ENCODE measurements around the gene SIDT1.

Gene SIDT1

DNA sequence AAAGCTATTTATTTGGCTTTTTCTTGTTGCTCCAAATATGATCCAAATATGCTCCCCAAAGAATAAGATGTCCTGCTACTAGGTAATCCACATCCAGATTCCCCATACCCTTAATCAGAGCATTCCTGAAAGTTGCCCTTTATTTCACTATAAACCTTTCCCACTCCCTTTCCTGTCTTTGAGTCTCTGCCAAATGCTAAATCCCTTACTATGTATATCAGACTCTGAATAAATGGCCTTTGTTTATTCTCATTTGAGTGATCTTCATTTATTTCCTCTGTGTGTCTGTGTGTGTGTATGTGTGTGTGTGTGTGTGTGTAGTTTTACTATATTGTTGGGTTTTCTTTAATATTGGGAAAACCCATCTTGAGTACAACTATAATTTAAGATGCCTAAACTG lies 10.4 kb upstream of the SIDT1 start:
- Histone ChIP-seq H3K9me3 (ENCODE audit: control insufficient read depth, low read length) (no peaks in the 10 kb centered on the region), H3K27me3 (ENCODE audit: control insufficient read depth, insufficient read depth, low read length) (no peaks in the 10 kb centered on the region), H3K9ac (ENCODE audit: low read length) (no peak overlapping the region), H3K36me3 (ENCODE audit: control insufficient read depth, insufficient read depth, low read length) (no peaks in the 10 kb centered on the region), H3K4me1 (ENCODE audit: control insufficient read depth, insufficient read depth, low read length) (no peaks in the 10 kb centered on the region), H3K4me3 (ENCODE audit: low read length) (no peak overlapping the region)

DNA sequence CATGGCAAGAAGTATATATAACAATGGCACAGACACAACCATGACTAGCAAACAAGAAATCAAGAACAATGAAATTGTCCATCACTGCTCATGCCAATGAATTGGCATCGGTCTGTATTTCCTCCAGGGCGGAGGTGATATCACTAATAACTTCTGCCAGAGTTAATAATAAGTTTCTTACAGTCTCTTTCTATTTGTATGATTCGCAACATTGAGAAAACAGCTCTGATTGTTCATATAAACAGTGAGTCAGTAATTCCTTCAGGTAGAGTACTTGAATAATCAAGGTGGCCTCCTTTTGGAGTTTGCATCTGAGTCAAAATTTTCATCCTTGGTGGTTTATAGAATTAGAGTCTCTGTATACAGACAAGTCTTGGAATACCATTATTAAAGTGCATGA lies 9.1 kb upstream of the SIDT1 start:
- Histone ChIP-seq H3K27me3 (ENCODE audit: control insufficient read depth, insufficient read depth, low read length) (no peaks in the 10 kb centered on the region), H3K36me3 (ENCODE audit: control insufficient read depth, insufficient read depth, low read length) (no peaks in the 10 kb centered on the region), H3K4me1 (ENCODE audit: control insufficient read depth, insufficient read depth, low read length) (no peaks in the 10 kb centered on the region), H3K4me3 (ENCODE audit: low read length) (no peak overlapping the region), H3K9me3 (ENCODE audit: control insufficient read depth, low read length) (no peaks in the 10 kb centered on the region), H3K9ac (ENCODE audit: low read length) (no peak overlapping the region)

DNA sequence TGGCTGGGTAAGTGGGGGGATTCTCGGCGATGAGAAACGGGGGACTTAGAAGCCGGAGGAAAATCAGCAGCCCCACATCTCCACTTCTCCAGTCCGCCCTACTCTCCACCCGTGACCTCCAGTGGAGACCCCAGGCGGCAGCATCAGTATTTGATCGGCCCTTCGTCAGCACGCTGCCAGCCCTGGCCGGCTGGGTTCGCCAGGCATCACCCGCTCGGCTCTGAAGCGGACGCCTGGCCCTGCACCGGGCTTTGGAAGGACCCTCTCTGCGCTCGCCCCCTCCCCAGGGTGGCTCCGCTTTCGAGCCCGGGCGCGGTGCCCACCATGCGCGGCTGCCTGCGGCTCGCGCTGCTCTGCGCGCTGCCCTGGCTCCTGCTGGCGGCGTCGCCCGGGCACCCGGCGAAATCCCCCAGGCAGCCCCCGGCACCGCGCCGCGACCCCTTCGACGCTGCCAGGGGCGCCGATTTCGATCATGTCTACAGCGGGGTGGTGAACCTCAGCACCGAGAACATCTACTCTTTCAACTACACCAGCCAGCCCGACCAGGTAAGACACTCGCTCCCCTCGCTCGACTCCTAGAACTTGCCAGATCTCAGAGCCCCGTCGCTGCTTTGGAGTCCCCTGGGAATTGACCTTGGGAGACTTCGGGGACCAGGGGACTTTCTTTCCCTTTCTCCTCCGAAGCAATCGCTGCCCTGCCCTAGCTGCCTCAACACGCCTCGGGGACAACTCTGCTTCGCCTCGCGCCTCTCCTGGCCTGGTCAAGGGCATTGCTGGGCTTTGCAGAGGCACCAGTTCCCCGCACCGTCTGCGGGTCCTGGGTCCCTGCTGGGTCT lies 561 bp downstream of the SIDT1 start:
- H3K4me1 ChIP-seq (ENCODE audit: control insufficient read depth, insufficient read depth, low read length): peaks cover 26% of the 10 kb centered on the region
- H3K27me3 ChIP-seq (ENCODE audit: control insufficient read depth, insufficient read depth, low read length): no peaks in the 10 kb centered on the region
- no peaks in the 10 kb centered on the region for H3K36me3 ChIP-seq (ENCODE audit: control insufficient read depth, insufficient read depth, low read length)
- peak overlapping the region; percentile 71 for H3K4me3 ChIP-seq (ENCODE audit: low read length)
- H3K9me3 ChIP-seq (ENCODE audit: control insufficient read depth, low read length): no peaks in the 10 kb centered on the region
- peak overlapping the region; percentile 90 for H3K9ac ChIP-seq (ENCODE audit: low read length)

DNA sequence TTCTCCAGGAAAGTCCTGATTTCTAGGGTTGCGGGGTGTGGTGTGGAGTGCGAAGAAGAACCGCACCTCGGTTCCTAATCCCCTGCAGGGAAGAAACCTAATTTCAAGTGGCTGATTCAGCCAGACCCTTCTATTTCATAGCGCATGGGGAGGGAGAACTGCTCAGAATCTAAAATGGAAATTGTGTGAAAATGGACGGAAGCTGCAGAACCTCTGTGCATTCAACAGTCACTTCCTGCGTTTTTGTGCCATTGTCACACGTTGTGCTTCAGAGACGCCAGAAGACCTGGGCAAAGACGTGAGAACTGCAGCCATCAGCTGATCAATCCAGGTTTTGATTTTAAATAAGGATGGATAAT lies 1.2 kb downstream of the SIDT1 start:
- peak overlapping the region; percentile 71 for H3K4me3 ChIP-seq (ENCODE audit: low read length)
- no peaks in the 10 kb centered on the region for H3K36me3 ChIP-seq (ENCODE audit: control insufficient read depth, insufficient read depth, low read length)
- peaks cover 26% of the 10 kb centered on the region for H3K4me1 ChIP-seq (ENCODE audit: control insufficient read depth, insufficient read depth, low read length)
- H3K9me3 ChIP-seq (ENCODE audit: control insufficient read depth, low read length): no peaks in the 10 kb centered on the region
- H3K9ac ChIP-seq (ENCODE audit: low read length): peak overlapping the region; percentile 90
- no peaks in the 10 kb centered on the region for H3K27me3 ChIP-seq (ENCODE audit: control insufficient read depth, insufficient read depth, low read length)

DNA sequence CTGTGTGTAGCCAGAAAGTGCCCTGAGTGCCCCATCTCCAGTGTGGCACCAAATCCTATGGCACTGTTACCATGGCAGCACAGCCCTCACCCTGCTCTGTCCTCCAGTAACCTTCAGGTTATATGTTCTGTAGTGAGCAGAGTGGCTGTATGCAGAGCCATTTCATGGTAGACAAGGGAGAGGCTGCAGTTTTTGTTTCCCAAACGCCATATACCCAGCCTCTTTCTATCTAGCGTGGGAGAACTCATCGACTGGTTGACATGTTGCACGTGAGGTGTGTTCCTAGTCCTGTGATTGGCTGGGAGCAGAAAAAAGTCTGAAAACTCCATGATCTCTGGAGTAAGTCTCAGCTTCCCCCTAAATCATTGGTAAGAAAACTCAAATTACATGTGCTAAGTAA lies 2.0 kb downstream of the SIDT1 start:
- Histone ChIP-seq H3K27me3 (ENCODE audit: control insufficient read depth, insufficient read depth, low read length) (no peaks in the 10 kb centered on the region), H3K36me3 (ENCODE audit: control insufficient read depth, insufficient read depth, low read length) (no peaks in the 10 kb centered on the region), H3K9me3 (ENCODE audit: control insufficient read depth, low read length) (no peaks in the 10 kb centered on the region), H3K4me1 (ENCODE audit: control insufficient read depth, insufficient read depth, low read length) (peaks cover 26% of the 10 kb centered on the region), H3K9ac (ENCODE audit: low read length) (no peak overlapping the region), H3K4me3 (ENCODE audit: low read length) (no peak overlapping the region)

DNA sequence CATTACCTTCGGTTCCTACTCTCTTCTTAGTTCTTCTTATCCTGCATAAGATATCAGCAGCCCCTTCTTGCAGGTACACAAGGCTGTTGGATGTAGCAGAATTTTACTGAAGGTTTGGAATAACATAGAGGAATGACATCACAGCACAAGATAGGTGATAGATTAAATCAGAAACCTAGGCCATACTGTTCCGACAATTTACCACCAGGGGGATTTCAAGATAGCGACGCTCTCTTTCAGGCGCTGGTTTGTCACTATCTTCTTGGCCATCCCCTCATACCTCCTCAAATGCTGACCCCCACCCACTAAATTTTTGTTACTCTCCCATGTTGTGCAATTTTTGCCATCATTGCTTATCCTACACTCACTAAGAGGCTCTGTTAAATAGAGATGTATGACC lies 3.5 kb downstream of the SIDT1 start:
- H3K9ac ChIP-seq (ENCODE audit: low read length): no peak overlapping the region
- no peaks in the 10 kb centered on the region for H3K9me3 ChIP-seq (ENCODE audit: control insufficient read depth, low read length)
- no peak overlapping the region for H3K4me3 ChIP-seq (ENCODE audit: low read length)
- H3K4me1 ChIP-seq (ENCODE audit: control insufficient read depth, insufficient read depth, low read length): peaks cover 26% of the 10 kb centered on the region
- no peaks in the 10 kb centered on the region for H3K36me3 ChIP-seq (ENCODE audit: control insufficient read depth, insufficient read depth, low read length)
- no peaks in the 10 kb centered on the region for H3K27me3 ChIP-seq (ENCODE audit: control insufficient read depth, insufficient read depth, low read length)

DNA sequence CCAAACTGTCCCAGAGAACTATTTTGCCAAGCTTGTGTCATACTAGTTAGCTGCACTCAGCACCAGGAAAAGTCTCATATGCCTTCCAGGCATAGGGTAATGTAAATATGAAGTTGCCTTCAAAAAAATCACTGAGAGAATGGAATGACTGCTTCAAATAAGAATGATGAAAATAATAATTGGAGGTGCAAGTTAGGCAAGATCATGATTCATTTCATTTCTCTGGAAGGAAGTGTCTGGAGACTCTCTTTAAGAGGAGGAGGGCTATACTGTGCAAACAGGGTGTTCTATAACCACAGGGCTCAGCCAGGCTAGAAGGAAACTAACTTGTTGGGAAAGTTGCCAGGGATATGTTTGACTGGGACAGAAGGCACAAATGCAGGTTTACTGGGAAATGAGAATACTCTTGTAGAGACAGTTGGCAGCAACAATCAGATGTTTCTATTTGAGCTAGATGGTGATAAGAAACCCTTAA lies 4.3 kb downstream of the SIDT1 start:
- Histone ChIP-seq H3K9me3 (ENCODE audit: control insufficient read depth, low read length) (no peaks in the 10 kb centered on the region), H3K36me3 (ENCODE audit: control insufficient read depth, insufficient read depth, low read length) (no peaks in the 10 kb centered on the region), H3K4me1 (ENCODE audit: control insufficient read depth, insufficient read depth, low read length) (peaks cover 26% of the 10 kb centered on the region), H3K4me3 (ENCODE audit: low read length) (no peak overlapping the region), H3K9ac (ENCODE audit: low read length) (no peak overlapping the region), H3K27me3 (ENCODE audit: control insufficient read depth, insufficient read depth, low read length) (no peaks in the 10 kb centered on the region)

DNA sequence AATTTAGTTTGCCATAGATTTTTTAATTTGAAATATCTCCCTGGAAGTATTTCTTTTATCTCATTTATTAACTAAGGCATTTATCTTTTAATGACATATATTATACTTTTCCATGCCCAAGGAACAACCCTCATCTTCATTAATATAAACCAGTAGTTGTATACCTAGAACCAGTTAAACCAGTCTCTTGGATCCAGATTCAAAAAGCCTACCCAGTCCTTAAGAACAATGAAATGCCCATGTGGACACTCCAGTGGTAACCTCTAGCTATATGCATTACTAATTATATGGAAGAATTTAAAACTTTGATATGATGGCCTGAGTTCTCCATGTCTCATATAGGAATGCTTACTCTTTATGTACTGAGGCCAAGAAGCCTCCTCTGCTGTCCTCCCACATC lies 4.8 kb downstream of the SIDT1 start:
- Histone ChIP-seq H3K9me3 (ENCODE audit: control insufficient read depth, low read length) (no peaks in the 10 kb centered on the region), H3K36me3 (ENCODE audit: control insufficient read depth, insufficient read depth, low read length) (no peaks in the 10 kb centered on the region), H3K9ac (ENCODE audit: low read length) (no peak overlapping the region), H3K27me3 (ENCODE audit: control insufficient read depth, insufficient read depth, low read length) (no peaks in the 10 kb centered on the region), H3K4me1 (ENCODE audit: control insufficient read depth, insufficient read depth, low read length) (peaks cover 26% of the 10 kb centered on the region), H3K4me3 (ENCODE audit: low read length) (no peak overlapping the region)

DNA sequence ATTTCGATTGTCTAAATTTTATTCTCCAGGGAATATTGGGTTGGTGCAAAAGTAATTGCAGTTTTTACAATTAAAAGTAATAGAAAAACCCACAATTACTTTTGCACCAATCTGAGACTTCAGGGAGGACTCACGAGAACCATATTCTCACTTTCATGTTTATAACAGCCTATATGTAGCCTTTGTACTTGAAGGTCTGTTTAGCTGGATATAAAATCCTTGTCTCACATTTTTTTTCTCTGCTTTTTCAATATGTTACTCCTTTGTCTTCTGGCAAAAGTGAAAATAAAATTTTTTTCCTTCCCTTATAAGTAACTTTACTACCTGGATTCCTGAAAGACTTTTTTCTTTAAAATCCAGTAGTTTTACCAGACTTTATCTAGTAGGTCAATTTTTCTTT lies 9.2 kb downstream of the SIDT1 start:
- no peaks in the 10 kb centered on the region for H3K9me3 ChIP-seq (ENCODE audit: control insufficient read depth, low read length)
- H3K9ac ChIP-seq (ENCODE audit: low read length): no peak overlapping the region
- no peak overlapping the region for H3K4me3 ChIP-seq (ENCODE audit: low read length)
- H3K4me1 ChIP-seq (ENCODE audit: control insufficient read depth, insufficient read depth, low read length): peaks cover 13% of the 10 kb centered on the region
- no peaks in the 10 kb centered on the region for H3K27me3 ChIP-seq (ENCODE audit: control insufficient read depth, insufficient read depth, low read length)
- H3K36me3 ChIP-seq (ENCODE audit: control insufficient read depth, insufficient read depth, low read length): no peaks in the 10 kb centered on the region

DNA sequence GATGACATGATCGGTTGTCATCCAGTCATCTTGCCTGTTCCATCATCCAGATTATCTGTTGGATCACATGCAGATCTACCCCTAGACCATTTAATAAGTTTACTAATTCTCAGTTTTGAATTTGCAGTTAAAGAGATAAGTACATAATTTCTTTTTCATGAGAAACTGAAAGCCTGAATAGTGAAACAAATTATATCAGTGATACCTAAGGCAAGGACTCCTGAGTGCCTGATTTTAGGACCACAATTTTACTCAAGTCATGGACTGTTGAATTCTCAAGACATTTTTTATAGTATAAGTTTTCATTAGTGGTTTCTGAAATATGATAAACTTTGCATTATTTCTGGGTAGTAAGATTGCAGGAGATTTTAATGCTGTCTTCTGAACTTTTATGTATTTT lies 13.2 kb downstream of the SIDT1 start:
- Histone ChIP-seq H3K27me3 (ENCODE audit: control insufficient read depth, insufficient read depth, low read length) (no peaks in the 10 kb centered on the region), H3K9ac (ENCODE audit: low read length) (no peak overlapping the region), H3K4me1 (ENCODE audit: control insufficient read depth, insufficient read depth, low read length) (peaks cover 9% of the 10 kb centered on the region), H3K9me3 (ENCODE audit: control insufficient read depth, low read length) (no peaks in the 10 kb centered on the region), H3K36me3 (ENCODE audit: control insufficient read depth, insufficient read depth, low read length) (no peaks in the 10 kb centered on the region), H3K4me3 (ENCODE audit: low read length) (no peak overlapping the region)

DNA sequence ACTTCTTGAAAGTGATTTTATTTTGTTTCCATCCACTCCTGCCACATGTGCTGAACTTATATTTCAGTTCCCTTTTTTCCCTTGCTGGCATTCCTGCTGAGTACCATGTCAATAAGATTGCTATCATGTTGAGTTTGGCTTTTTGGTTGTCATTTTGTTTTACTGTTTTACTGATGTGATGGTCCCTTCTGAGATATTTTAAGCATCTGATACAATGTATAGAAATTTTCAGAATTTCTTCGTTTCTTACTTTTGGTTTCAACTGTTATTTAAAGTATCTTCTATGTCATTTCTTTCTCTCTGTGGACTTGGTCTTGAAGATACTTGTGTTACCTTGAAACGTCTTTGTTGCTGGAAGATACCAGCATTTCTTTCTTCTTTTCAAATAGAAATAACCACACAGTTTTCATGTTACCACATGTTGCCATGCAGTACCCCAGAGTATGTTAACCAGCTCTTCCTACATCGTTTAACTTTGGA lies 14.1 kb downstream of the SIDT1 start:
- H3K9ac ChIP-seq (ENCODE audit: low read length): no peak overlapping the region
- H3K36me3 ChIP-seq (ENCODE audit: control insufficient read depth, insufficient read depth, low read length): no peaks in the 10 kb centered on the region
- H3K4me1 ChIP-seq (ENCODE audit: control insufficient read depth, insufficient read depth, low read length): peaks cover 9% of the 10 kb centered on the region
- H3K27me3 ChIP-seq (ENCODE audit: control insufficient read depth, insufficient read depth, low read length): no peaks in the 10 kb centered on the region
- no peak overlapping the region for H3K4me3 ChIP-seq (ENCODE audit: low read length)
- H3K9me3 ChIP-seq (ENCODE audit: control insufficient read depth, low read length): no peaks in the 10 kb centered on the region

DNA sequence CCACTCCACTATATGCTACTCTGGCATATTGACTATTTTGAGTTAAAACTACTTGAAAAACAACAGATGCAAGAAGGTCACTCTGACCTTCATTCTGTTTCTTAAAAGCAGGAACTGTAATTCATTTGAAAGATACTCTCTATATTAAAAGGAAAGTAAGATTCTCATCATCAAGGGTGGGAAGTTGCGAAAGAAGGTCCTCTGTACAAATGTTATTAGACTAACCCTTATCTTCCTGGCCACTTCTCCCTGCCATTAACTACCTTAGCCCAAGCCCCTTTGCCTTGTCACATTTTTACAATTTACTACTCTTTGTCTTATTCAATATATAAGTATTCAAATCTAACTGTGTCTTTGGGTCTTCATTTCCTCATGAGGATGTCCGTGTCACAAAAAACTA lies 16.1 kb downstream of the SIDT1 start:
- Histone ChIP-seq H3K27me3 (ENCODE audit: control insufficient read depth, insufficient read depth, low read length) (no peaks in the 10 kb centered on the region), H3K4me1 (ENCODE audit: control insufficient read depth, insufficient read depth, low read length) (peaks cover 23% of the 10 kb centered on the region), H3K9me3 (ENCODE audit: control insufficient read depth, low read length) (no peaks in the 10 kb centered on the region), H3K36me3 (ENCODE audit: control insufficient read depth, insufficient read depth, low read length) (no peaks in the 10 kb centered on the region), H3K4me3 (ENCODE audit: low read length) (no peak overlapping the region), H3K9ac (ENCODE audit: low read length) (no peak overlapping the region)
